ENCODE results near the gene APOM.

DNA sequence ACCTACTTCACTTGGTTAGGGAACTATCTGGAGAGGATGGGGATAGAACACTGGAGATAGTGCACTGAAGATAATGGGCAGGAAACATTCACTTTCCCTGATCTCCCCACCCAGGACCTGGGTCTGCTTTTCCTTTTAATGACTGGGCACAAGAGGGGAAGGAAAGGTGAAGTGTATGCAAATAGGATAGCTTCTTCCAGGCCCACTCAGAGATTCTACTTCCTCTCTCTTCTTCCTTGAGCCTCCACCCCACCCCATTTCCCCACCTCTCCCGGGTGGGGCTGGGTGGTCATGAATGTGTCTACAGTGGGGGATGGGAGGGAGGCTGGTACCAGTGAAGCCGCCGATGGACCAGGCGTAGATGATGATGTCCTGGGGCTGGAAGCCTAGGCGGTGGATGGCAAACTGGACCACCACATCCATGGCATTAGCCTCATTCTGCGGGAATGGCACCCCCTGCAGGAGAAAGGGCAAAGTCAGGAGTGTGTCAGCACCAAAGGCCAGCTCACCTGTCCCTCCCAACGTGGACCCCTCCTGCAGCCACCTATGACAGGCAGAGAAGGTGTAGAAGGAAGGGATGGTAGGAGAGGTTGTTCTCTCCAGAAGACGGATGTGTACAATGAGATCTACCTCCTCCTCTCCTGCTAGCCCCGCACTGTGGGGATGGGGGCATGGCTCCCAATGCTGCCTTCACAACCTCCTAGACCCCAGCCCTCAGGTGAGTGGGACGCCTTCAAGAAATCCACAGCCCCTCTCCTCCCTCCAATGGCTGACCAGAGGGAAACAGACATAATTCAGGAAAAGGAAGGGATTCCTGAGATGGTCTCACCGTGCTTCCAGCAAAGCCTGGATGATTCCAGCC, 33.8 kb downstream of the APOM start:
- TF ChIP-seq, protein P1, sequence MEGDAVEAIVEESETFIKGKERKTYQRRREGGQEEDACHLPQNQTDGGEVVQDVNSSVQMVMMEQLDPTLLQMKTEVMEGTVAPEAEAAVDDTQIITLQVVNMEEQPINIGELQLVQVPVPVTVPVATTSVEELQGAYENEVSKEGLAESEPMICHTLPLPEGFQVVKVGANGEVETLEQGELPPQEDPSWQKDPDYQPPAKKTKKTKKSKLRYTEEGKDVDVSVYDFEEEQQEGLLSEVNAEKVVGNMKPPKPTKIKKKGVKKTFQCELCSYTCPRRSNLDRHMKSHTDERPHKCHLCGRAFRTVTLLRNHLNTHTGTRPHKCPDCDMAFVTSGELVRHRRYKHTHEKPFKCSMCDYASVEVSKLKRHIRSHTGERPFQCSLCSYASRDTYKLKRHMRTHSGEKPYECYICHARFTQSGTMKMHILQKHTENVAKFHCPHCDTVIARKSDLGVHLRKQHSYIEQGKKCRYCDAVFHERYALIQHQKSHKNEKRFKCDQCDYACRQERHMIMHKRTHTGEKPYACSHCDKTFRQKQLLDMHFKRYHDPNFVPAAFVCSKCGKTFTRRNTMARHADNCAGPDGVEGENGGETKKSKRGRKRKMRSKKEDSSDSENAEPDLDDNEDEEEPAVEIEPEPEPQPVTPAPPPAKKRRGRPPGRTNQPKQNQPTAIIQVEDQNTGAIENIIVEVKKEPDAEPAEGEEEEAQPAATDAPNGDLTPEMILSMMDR (conservative IDR thresholded peaks at IDR 0.05), result no peak; the same call in 1 of the 2 replicates
- TF ChIP-seq ZFX (IDR thresholded peaks at IDR 0.05), result no peak

Data from C4-2B (cell line).